GM21576 (cell line): ENCODE measurements around the gene CDK14.
"Not testable (repeated sequence)": the region's sequence is repeated elsewhere in the genome, so short reads cannot be mapped to it uniquely, and the experiment has no call there.

Source experiments
- ATAC-seq: cut with Tn5 transposase; IDR thresholded peaks from one replicate; pipeline ENCODE4 v1.9.1; 2021; ENCODE audit warnings: mild to moderate bottlenecking, moderate library complexity; ENCODE audit not compliant: unreplicated experiment

CDK14 gene

DNA sequence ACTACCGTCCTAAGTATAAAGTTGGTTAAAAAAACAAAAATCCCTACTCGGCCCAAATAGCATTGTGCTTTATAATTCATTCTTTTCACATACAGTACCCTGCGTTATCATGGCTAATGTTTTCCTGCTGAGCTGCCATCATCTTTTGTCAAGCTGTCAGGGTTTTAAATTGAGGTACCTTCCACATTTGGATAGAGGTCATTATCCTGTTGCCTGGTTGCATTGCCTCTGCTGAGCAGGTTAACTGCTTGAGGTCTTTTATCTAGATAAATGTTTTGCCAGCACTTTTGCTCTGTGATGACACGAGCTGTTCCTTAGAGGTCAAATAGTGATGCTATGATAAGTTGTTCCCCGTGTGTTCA lies 573.7 kb downstream of the CDK14 start:
- no peak for ATAC-seq

DNA sequence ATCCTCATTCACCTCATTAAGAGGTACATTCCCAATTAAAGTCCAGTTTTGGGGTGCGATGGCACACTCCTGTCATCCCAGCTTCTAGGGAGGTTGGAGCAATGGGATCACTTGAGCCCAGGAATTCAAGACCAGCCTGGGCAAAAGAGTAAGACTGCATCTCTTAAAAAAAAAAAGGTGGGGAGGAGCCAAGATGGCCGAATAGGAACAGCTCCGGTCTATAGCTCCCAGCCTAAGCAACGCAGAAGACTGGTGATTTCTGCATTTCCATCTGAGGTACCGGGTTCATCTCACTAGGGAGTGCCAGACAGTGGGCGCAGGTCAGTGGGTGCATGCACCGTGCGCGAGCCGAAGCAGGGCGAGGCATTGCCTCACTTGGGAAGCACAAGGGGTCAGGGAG lies 577.1 kb downstream of the CDK14 start:
- not testable (repeated sequence) for ATAC-seq

GRCh38 chr7:91180746-91181145 lies 584.6 kb downstream of the CDK14 start:
- no peak for ATAC-seq

- no peak for ATAC-seq
Observed at GRCh38 chr7:91181949-91182348, 585.8 kb downstream of the CDK14 start.

DNA sequence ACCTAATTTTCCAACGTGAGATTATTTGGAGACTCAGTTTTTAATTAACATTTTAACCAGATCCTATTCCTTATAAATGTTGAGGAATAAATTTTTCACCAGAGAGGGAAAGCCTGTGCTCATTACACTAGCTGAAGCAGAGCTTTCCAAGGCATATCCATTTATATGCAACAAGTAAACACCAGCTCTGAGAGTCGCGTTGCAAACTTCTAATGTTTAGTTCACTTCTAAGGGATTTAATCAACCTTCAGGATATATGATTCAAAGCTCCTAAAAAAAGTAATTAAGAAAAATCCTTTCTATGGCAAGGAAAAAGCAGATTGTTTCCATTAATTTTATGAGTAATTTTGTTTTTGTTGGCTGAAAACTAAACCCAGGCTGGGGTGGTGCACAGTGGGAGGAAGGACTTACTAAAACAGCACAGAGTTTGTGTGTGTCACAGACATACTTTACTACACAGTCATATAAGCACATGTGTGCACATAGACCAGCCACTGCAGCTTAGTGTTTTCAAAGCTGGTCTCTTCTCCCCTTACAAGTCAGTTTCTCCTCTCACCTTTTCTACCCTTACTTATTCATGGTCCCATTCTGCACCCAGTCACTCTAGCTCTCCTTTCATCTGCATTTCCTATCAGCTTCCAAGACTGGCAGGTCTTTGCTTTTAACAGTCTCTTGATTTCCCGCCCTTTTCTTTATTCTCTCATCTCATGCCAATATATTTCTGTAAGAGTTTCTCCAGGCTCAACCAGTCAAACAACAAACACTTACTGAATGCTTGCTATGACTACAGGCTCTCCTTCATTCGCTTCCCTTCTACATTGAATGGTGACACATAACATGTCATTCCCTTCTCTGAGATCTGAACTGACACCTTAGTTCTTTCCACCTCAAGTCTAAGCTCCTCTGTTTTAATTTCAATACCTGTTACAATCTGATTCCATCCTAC lies 587.0 kb downstream of the CDK14 start:
- no peak for ATAC-seq

DNA sequence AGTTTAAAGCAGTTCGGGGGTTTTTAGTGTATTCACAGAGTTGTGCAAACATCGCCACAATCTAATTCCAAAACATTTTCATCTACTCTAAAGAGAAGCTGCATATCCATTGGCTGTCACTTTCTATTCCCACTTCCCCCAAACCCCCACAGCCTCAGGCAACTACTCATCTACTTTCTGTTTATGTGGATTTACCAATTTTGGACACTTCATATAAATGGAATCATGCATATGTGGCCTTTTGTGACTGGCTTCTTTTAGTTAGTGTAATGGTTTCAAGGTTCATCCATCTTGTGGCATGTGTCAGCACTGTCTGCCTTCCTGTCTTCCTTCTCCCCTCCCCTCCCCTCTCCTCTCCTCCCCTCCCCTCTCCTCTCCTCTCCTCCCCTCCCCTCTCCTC lies 589.6 kb downstream of the CDK14 start:
- no peak for ATAC-seq

GRCh38 chr7:91187061-91187460 lies 590.9 kb downstream of the CDK14 start:
- ATAC-seq = no peak

GRCh38 chr7:91191771-91192170 lies 595.6 kb downstream of the CDK14 start:
- ATAC-seq = no peak

DNA sequence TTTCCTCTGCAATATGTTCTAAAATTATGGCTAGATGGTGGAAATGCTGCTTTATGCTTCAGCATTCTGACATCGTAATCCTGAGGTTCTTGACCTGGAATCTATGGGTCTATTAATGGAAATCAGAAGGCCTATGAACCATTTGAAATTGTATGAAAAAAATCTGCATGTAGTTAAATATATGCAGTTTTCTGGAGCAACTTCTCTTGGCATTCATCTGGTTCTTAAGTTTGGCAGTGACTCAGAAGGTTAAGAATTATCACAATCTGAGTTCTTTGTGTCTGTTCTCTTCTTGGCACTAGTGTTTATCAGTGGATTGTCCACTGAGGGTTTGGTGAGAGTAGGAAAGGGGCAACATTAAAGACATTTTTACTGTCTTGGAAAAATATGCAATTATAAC lies 597.0 kb downstream of the CDK14 start:
- ATAC-seq = no peak

GRCh38 chr7:91194841-91195240 lies 598.7 kb downstream of the CDK14 start:
- ATAC-seq = no peak

DNA sequence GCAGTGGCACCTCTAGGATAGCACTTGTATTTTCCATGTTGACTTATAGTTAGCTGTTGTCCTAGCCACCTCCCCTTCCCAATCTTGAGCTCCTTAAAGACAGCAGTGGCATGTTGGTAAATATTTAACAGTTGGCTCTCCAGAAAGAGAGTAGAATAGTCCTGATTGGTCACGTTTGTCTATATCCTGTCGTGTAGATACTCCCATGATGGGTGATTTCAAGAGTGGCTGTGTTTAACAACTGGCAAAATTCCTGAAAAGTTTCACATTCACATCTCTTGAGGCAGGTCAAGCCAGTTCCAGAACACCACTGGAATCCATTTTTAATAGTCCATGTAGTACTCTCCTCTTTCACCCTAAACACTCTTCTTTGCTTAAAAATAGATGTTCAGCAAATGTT lies 599.9 kb downstream of the CDK14 start:
- no peak for ATAC-seq

- no peak for ATAC-seq
Observed at GRCh38 chr7:91198371-91198770, 602.2 kb downstream of the CDK14 start.

- no peak for ATAC-seq
Observed at GRCh38 chr7:91199601-91200000, 603.5 kb downstream of the CDK14 start.

DNA sequence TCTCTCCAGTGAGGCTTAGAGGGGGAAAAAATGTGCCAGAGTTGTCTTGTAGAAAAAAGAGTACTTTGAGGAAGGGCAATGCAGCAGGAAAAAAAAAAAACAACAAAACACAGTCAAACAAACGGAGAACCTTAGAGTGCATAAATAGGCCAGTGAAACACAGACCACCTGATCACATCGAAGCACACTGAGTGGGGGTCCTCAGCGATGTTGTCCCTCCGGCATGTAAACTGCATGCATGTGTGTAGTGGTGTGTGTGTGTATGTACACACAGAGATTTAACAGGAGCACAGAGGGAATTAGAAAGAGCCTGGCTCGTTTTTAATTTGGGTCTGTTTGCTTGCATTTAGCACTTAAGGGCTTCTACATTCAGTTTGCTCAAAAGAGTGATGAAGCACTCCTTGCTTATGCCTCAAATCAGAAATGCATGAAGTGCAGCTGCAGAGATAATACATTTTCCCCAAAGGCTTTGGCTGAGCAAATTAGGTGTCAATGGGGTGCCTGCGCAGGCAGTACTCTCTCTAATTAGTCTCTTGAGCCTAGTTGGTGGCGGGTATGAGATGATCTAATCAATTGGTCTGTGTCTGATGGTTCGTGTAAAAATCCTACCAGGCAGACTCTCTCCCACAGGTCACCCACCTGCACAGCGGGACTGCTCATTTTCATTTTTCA lies 605.5 kb downstream of the CDK14 start:
- ATAC-seq = no peak

DNA sequence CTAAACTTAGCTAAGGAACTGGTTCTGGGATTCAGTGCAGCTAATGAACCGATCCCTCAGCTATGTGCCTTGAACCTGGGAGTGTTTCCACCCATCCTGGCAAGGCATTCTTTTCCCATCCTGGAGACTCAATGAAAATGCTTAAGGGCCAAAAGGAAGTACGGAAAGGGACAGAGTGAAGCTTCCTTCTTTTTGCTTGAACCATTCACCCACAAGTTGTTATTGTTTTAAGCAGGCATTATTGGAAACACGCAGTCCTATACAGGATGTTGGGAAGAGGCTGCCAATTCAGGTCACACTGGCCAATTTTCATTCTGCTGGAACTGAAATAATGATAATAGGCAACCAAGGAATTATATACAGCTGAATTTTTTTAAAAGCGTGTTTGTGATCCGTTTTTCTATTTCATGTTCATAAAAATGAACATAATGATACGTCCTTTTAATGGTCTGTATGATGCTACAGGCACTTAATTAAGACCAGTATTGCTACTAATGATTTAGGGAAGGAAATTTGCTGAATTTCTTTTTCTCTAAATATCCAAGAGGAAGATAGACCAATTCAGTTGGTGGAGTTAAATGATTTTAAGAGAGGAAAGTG lies 610.3 kb downstream of the CDK14 start:
- no peak for ATAC-seq

- ATAC-seq = no peak
Observed at GRCh38 chr7:91212582-91212981, 616.5 kb downstream of the CDK14 start.

GRCh38 chr7:91226411-91226810 lies 630.3 kb downstream of the CDK14 start:
- ATAC-seq = no peak

- no peak for ATAC-seq
Observed at GRCh38 chr7:91228327-91228726, 632.2 kb downstream of the CDK14 start.

GRCh38 chr7:91228927-91229558 lies 632.9 kb downstream of the CDK14 start:
- ATAC-seq = no peak

DNA sequence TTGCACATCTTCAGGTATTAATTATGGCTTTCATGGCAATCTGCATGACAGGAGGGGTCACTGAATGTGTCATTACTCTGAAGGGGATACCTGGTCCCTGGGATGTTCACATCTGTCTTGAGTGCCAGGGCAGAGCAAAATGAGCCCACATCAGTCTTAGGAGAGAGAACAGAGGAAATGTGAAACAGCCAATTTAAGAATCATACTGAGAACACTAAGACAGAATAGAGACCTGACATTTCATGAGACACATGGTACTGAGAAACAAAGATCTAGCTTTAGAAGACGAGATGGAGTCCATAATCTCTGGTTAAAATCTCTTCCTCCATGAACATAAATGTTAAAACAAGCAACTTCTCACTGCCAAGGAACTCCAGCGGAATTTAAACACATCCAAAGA lies 634.0 kb downstream of the CDK14 start:
- ATAC-seq = no peak

DNA sequence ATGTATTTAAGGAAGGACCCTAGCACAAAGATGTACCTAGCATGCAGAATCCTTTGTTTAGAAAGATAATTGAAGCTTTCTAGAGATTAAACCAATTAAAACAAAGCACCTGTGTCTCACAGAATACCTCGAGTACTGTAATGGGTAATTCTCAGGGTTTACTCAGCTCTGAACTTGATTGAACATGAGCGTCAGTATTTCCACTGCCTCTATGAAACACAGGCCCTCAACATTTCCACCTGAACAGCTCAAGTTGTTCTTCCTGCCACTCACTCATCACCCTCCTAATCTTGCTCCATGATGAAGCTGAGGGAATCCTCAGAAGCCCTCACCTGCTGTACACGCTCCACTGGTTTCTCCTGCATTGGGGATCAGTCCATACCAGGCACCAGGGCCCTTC lies 634.4 kb downstream of the CDK14 start:
- ATAC-seq = no peak
